ENCODE results near the gene KLHL5.
A peak's percentile ranks its signal among the peaks of the same experiment; 100 is the strongest.

Gene KLHL5

GRCh38 chr4:39044364-39044955 is 17.6 kb upstream of the KLHL5 start:
- DNase-seq (ENCODE audit: low read depth): no peak

GRCh38 chr4:39044956-39045826 is 16.8 kb upstream of the KLHL5 start:
- DNase-seq (ENCODE audit: low read depth): no peak

GRCh38 chr4:39045827-39046221 is 16.2 kb upstream of the KLHL5 start:
- no peak for DNase-seq (ENCODE audit: low read depth)

GRCh38 chr4:39046249-39046648 is 15.8 kb upstream of the KLHL5 start:
- no peak for DNase-seq (ENCODE audit: low read depth)

GRCh38 chr4:39047681-39048080 is 14.4 kb upstream of the KLHL5 start:
- DNase-seq (ENCODE audit: low read depth): no peak

GRCh38 chr4:39048311-39048710 is 13.7 kb upstream of the KLHL5 start:
- DNase-seq (ENCODE audit: low read depth): no peak

- DNase-seq (ENCODE audit: low read depth): no peak
Observed at GRCh38 chr4:39050590-39050989, 11.4 kb upstream of the KLHL5 start.

- no peak for DNase-seq (ENCODE audit: low read depth)
Observed at GRCh38 chr4:39051492-39051891, 10.5 kb upstream of the KLHL5 start.

- DNase-seq (ENCODE audit: low read depth): no peak
Observed at GRCh38 chr4:39053983-39054382, 8.0 kb upstream of the KLHL5 start.

GRCh38 chr4:39054497-39054896 is 7.5 kb upstream of the KLHL5 start:
- no peak for DNase-seq (ENCODE audit: low read depth)

GRCh38 chr4:39056023-39056422 is 6.0 kb upstream of the KLHL5 start:
- DNase-seq (ENCODE audit: low read depth): no peak

- DNase-seq (ENCODE audit: low read depth): no peak
Observed at GRCh38 chr4:39061457-39061856, 575 bp upstream of the KLHL5 start.

- no peak for DNase-seq (ENCODE audit: low read depth)
Observed at GRCh38 chr4:39062770-39063097, 702 bp downstream of the KLHL5 start.

- DNase-seq (ENCODE audit: low read depth): no peak
Observed at GRCh38 chr4:39063430-39063829, 1.4 kb downstream of the KLHL5 start.

- no peak for DNase-seq (ENCODE audit: low read depth)
Observed at GRCh38 chr4:39066371-39066770, 4.3 kb downstream of the KLHL5 start.

- DNase-seq (ENCODE audit: low read depth): no peak
Observed at GRCh38 chr4:39067031-39067430, 5.0 kb downstream of the KLHL5 start.

GRCh38 chr4:39067451-39067850 is 5.4 kb downstream of the KLHL5 start:
- DNase-seq (ENCODE audit: low read depth): no peak

- DNase-seq (ENCODE audit: low read depth): no peak
Observed at GRCh38 chr4:39068907-39069306, 6.9 kb downstream of the KLHL5 start.

GRCh38 chr4:39078829-39079228 is 16.8 kb downstream of the KLHL5 start:
- DNase-seq (ENCODE audit: low read depth): no peak

GRCh38 chr4:39083164-39083563 is 21.1 kb downstream of the KLHL5 start:
- DNase-seq (ENCODE audit: low read depth): peak; percentile 51

GRCh38 chr4:39085891-39086290 is 23.9 kb downstream of the KLHL5 start:
- no peak for DNase-seq (ENCODE audit: low read depth)

GRCh38 chr4:39096847-39097246 is 34.8 kb downstream of the KLHL5 start:
- no peak for DNase-seq (ENCODE audit: low read depth)

GRCh38 chr4:39097290-39097689 is 35.3 kb downstream of the KLHL5 start:
- DNase-seq (ENCODE audit: low read depth): no peak

GRCh38 chr4:39102297-39102696 is 40.3 kb downstream of the KLHL5 start:
- no peak for DNase-seq (ENCODE audit: low read depth)

All from HS-5 (cell line).